C4-2B (cell line): ENCODE results near the gene PCDHGA11.

Experiments used
- ZFX ChIP-seq: fragments of 450-650 bp; IDR thresholded peaks from 2 replicates; pipeline ENCODE4 v1.6.1; 2017
- TF ChIP-seq, protein P1 (sequence below): fragments of 450-650 bp; conservative IDR thresholded peaks from 2 replicates; pipeline ENCODE4 v1.5.1; 2017; ENCODE audit warnings: mild to moderate bottlenecking

DNA sequence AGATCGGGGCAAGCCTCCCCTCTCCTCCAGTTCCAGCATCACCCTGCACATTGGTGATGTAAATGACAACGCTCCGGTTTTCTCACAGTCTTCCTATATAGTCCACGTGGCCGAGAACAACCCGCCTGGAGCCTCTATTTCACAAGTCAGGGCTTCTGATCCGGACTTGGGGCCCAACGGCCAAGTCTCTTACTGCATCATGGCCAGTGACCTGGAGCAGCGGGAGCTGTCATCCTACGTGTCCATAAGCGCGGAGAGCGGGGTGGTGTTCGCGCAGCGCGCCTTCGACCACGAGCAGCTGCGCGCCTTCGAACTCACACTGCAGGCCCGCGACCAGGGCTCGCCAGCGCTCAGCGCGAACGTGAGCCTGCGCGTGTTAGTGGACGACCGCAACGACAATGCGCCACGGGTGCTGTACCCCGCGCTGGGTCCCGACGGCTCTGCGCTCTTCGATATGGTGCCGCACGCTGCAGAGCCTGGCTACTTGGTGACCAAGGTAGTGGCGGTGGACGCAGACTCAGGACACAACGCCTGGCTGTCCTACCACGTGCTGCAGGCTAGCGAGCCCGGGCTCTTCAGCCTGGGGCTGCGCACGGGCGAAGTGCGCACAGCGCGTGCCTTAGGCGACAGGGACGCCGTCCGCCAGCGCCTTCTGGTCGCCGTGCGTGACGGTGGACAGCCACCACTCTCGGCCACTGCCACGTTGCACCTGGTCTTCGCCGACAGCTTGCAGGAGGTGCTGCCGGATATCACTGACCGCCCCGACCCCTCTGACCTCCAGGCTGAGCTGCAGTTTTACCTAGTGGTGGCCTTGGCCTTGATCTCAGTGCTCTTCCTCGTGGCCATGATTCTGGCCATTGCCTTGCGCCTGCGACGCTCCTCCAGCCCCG, 31.5 kb upstream of the PCDHGA11 start:
- no peak for TF ChIP-seq ZFX
- TF ChIP-seq, protein P1, sequence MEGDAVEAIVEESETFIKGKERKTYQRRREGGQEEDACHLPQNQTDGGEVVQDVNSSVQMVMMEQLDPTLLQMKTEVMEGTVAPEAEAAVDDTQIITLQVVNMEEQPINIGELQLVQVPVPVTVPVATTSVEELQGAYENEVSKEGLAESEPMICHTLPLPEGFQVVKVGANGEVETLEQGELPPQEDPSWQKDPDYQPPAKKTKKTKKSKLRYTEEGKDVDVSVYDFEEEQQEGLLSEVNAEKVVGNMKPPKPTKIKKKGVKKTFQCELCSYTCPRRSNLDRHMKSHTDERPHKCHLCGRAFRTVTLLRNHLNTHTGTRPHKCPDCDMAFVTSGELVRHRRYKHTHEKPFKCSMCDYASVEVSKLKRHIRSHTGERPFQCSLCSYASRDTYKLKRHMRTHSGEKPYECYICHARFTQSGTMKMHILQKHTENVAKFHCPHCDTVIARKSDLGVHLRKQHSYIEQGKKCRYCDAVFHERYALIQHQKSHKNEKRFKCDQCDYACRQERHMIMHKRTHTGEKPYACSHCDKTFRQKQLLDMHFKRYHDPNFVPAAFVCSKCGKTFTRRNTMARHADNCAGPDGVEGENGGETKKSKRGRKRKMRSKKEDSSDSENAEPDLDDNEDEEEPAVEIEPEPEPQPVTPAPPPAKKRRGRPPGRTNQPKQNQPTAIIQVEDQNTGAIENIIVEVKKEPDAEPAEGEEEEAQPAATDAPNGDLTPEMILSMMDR: no peak
